SHP77 treated with DMSO at 0.1 percent for 48 hours (cell line): ENCODE results near the gene DLGAP1.

Experiments
- DNase-seq: peaks from one replicate; lab custom pipeline; 2025; lab: John Stamatoyannopoulos, UW

Gene DLGAP1

DNA sequence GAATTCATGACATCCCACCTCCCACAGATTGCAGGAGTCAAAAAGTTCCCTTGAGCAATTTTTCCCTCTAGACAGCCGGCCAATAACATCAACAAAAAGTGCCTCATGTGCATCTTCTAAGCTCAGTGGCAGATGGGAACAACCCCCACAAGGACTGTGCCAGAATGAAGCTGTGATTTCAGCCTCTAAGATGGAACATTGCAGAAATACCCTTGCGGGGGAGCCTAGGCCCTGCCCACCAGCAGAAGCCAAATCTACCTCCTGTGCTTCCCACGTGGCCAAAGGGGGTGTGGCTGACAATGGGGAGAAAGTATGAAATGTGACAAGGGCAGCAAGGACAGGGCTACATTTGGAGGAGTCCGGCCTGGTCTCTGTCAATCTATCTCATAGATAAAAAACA lies 522.8 kb downstream of the DLGAP1 start:
- no peak for DNase-seq

DNA sequence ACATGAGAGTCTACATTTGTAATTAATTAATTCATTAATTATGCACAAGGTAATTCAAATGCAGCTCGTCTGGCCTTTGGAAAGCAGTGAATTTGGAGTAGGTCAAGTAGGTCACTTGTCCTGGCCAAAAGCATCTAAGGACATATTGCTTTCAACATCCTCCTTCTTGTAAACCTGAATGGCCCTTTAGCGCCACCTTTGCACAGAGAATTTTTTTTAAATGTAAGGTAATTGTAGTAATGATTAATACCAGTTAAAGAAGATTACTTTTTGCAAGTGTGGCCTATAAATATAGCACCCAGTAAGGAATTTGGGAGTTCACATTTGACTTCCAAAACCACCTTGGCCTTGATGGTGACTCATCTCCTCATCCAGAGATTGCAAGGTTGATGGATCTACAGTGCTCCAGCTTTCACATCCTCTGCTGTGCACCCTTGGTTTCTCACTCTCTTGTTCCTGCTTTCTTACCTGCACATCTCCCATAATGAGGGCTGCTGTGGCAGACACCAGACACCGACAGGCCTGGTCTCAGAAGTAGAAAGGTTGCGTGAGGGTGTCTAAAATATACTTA lies 523.5 kb downstream of the DLGAP1 start:
- DNase-seq, result no peak

DNA sequence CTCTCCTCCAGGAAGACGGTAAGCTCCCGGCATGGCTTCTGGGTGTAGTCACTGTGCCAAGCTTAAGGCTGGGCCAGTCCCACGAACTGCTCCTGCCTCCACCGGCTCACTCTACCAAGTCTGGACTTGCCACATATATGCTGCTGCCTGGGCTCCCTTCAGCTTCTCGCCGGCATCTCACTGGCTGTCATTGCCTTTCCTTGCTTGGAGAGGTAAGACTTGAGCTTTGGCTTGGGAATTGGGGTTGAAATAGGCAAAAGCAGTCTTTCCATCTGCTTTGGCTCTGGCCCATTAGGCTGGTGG lies 524.1 kb downstream of the DLGAP1 start:
- no peak for DNase-seq

DNA sequence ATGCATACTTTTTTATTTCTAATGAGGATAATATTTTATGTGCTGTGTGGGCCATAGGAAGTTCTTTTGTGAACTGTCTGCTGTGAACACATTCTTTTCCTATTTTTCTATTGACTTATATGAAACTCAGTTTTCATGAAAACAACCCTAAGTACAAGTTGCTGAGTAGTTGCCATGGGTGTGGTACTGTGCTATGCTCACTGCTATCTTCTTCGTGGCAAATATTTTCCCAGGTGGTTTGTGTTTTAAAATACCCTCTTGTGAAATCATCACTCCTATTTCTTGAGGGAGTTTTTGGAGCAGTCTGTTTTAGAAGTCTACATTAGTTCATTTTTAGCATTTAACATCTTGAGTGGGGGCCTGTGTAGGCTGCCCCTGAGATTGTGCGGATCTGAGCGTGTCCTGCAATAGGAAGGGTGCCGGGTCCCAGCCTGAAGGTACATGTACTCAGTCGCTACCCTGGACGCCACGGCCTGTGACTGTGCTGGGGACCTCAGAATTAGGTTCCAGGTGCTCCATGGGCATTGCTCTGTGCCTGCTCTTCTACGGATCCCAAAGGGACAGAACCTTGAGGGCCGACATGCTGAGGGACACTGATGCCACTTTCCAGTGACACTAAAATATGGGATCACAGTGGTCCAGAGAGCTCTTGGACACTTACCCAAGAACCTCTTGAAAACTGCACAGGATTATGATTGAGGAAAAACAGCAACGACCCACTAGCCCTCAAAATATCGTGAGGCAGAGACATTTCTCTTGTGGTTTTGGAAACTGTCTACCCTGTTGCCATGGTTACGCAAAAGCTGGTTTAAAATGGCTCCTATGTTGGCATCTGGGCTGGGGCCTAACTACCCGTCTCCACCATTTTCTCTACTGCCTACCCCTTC lies 524.7 kb downstream of the DLGAP1 start:
- no peak for DNase-seq

DNA sequence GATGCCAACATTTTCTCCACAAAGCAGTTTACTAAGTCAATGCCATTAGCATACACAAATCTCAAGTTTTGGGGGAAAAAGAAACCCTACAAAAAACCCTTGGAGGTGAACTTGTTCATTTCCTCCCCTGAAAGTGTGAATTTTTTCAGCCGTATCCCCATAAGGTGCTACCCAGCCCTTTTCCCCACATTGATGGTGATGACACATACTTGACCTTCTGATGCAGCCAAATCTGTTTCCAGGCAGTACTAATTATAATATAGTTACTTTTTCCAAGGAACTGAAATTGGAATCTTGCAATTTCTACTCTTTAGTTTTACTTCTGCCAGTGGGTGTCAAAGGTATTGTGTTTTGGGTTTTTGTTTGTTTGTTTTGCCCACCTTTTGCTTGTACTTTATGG lies 530.7 kb downstream of the DLGAP1 start:
- DNase-seq, result no peak

DNA sequence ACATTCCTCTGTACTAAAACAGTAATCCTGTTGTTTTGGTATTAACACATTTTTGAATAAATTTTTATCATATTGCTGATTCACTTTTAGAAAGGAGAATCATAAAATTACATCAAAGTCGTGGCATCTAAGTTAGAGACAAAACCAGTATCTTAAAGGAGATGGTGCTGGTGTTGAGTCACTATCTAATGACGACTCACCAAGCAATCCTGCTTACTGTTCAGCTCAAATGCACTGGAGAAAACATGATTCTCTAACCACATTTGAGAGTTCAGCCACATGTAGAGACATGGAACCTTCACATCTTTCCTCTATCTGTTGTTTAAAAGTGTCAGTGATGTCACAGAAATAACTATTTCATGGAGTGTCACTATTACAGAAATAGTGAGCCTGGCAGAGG lies 531.4 kb downstream of the DLGAP1 start:
- no peak for DNase-seq

DNA sequence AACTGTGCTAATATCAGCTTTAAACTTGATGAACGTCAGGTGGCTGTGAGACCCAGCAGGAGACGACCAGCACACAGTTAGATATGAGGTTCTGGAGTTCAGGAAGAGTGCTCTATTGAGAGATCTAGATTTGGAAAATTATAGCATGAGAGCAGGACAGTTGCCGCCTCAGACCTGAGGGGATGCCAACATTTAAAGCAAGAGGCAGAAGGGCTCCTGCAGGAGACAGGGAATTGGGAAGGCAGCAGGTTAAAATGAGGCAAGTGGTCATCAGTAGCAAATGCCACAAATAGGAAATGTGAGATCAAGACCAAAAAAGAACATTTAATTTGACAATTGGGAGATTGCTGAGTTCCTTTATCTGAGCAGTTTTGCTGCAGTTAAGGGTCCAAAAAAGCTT lies 533.3 kb downstream of the DLGAP1 start:
- no peak for DNase-seq

DNA sequence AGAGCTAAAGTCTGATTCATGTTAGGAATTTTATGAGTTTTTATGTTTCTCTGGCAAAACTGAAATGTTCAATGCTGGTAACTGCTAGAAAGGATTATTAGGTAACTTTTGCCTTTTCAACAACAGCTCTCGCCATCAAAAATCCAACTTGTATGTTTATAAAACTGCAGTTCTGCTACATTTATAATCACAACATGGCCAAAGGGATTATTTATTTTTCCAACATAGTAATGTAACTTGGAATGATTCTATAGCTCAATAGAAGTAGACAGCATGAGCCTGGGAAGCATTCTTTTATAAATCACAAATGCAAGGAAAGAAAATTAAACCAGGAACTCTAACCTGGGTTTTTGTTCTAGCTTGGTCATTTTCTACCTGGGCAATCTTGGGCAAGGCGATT lies 534.3 kb downstream of the DLGAP1 start:
- no peak for DNase-seq

DNA sequence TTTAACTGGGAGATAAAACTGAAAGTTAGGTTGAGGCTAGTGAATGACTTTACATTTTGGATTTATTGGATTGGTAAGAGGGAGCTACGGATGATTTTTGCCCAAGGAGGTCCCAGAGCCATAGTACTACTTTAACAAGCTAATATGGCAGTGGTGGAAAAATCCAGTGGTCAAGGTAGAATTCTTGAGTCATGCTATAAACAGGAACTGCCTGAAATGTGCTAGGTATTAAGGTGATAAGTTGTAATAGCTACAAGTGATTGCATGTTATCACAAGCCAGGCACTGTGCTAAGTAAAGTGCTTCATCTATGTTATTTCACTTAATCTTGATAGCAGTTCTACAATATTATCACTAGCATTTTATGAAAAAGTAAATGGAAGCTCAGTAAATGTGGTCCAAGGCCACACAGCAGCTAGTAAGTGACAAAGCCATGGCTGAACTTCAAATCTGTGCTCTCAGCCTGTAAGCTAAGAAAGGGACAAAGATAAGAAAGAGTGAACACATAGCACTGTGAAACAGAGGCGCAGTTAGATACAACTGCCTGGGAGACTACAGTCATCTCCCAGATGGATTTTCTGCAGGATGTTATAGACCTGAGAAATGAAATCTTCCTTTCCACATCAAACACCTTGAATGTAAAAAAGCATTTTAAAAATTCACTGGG lies 535.6 kb downstream of the DLGAP1 start:
- no peak for DNase-seq

DNA sequence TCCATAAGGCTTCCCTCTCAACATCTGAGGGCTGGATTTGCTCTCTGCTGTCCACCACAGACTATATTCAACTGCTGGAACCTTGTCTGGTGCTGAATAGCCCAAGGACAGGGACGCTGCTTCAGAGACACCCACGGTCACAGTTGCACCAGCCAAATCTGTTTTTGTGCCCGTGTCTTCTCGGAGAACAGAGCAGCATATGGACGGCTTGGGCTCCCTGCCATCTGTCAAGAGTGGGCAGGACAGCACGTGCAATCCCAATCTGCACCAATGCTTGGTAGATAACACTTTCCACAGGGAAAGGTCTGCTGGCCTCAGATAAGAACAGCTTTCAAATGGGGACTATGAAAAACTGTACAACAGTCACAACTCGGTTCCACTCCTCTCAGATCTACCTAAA lies 539.0 kb downstream of the DLGAP1 start:
- DNase-seq, result no peak

DNA sequence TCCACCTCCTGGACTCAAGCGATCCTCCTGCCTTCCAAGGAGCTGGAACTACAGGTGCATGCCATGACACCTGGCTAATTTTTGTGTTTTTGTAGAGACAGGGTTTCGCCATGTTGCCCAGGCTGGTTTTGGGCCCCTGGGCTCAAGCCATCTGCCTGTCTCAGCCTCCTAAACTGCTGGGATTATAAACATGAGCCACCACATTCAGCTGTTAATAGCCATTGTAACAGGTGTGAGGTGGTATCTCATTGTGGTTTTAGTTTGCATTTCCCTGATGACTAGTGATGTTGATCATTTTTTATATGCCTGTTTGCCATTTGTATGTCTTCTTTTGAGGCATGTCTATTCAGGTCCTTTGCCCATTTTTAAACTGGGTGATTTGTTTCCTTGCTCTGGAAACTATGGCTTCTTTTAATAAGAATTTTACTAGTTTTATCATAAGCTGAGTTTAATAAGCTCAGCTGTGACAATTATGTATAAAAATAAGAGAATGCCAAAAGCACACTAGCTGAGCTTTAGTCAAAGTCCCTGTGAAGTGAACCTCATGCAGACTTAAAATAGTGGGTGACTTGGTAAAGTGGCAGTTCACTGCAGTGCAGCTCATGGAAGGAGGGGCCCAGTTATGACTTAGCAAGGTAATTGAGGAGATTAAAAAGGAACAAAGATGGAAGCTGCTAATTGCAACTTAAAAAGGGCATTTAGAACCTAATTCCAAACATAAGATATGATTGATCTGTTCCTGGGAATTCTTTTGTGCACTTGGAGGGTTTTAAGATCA lies 540.1 kb downstream of the DLGAP1 start:
- DNase-seq, result no peak

DNA sequence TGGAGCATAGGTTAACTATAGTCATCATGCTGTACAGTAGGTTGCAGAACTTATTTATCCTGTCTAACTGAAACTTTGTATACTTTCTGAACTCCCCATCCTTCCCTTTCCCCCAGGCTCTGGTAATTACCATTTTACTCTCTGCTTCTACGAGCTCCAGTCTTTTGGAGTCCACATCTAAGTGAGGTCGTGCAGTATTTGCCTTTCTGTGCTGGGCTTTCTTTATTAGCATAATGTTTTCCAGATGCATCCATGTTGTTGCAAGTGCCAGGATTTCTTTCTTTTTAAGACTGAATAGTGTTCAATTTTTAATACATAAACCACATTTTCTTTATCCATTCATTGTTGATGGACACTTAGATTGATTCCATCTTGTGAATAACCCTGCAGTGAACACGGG lies 541.0 kb downstream of the DLGAP1 start:
- no peak for DNase-seq

DNA sequence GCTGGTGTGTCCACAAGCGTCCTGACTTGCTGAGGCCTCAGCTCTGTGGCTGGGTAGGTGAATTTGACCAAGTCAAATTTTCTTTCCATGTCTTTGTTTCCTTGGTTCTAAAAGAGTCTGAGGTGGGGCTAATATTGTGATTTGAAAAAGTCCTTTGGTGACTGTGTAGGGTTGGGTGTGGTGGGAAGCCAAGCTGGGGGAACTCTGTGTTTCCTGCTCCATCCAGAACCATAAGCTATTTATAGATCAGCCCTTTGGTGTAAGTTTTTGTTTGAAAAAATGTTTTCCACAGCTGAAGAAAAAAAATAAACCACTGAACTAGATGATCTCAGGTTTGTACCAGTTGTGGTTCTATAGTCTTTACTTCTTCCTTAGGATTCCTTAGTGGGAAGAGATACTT lies 542.4 kb downstream of the DLGAP1 start:
- no peak for DNase-seq

DNA sequence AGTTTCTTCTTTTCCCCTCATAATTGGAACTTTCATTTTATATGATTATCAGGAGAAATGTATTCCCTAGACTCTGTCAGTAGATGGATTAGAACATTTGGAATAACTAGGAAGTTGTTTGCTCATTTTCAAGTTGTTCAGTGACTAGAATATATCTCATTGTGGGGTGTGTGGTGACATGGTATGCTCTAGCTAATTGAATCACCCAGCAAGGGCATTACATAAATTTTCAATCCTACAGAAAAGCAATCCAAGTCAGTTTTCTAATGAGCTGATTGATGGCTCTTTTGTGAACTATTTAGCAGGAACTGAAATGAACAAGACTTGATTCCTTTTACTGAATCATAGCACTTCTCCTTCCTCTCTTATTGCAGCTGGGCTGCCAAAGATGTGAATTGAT lies 543.7 kb downstream of the DLGAP1 start:
- DNase-seq, result no peak

DNA sequence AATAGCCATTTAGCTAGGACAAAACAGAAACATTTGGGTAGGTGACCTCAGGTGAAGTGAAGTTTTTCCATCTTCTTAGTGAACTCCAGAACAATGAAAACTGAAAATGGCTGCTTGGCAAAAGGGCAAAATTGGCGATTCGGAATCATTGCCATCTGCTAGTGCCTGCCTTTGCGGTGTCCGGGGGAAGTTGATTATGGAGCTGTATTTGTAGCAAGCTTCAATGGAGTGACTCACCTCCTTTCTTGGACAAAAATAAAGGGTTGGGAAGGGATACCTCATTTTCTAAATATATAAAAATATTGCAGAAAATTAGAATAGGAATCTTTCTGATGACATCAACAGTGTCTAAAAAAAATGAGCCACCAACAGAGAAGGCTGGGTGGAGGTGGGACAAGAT lies 544.6 kb downstream of the DLGAP1 start:
- DNase-seq, result no peak

DNA sequence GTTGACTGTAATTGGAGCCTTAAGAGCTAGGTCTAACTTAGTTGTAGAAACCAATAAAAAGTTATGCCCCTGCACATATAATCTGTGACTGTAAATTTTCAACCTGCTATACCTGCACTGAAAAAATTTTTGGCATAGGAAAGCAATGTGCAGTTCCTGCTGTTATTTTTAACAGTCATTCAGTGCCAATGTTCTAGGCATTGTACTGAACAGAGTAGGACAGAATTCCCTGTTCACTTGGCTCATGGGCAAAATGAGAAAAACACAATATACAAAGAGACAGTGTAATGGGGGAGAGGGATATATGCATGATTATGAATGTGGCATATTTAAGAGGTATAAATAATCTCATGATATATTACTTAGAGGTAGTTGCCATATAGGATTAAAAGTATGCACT lies 547.2 kb downstream of the DLGAP1 start:
- no peak for DNase-seq

DNA sequence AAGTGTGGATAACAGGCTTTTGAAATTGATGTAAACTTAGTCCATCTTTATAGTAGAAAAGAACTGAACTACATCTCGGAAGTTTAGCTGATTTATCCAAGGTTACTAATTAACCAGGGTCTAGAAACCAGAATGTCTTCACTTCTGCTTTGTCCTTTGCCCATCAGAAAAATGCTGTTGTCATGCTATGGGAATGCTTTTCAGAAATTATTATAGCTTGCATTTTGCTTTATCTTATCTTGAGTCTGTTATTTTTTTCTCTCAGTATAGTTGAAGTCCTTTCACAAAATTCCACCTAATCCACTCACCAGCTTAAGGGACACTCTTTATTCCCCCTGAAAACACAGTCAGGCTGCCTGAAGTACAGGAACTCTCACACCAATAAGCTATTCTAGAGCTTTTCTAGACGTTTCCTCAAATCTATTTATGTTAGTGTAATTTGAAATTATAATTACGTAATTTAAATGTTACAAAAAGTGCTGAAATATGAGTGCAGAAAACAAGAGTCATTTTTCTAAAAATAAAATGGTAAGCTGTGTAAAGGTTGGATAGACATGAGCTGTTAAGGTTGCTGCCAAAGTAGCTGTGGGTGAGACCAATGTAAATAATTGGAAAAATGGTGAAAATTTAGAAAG lies 548.9 kb downstream of the DLGAP1 start:
- DNase-seq, result no peak

DNA sequence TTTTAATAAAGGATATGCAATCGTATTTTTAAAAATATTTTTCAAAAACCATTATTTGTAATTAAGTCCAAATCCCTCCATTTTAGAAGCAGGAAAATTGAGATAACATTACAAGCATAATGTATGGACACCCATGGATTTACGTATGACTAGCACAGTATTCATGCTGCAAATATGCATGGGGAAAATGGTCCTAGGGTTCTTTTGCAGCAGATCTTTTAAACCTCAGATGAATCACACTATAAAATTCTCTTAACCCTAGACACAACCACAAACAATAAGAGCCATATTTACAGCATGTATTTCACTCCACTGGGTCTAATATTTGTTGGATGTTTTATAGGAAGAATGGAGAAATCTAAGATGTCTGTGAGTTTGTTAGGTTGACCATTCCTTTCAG lies 551.8 kb downstream of the DLGAP1 start:
- no peak for DNase-seq

DNA sequence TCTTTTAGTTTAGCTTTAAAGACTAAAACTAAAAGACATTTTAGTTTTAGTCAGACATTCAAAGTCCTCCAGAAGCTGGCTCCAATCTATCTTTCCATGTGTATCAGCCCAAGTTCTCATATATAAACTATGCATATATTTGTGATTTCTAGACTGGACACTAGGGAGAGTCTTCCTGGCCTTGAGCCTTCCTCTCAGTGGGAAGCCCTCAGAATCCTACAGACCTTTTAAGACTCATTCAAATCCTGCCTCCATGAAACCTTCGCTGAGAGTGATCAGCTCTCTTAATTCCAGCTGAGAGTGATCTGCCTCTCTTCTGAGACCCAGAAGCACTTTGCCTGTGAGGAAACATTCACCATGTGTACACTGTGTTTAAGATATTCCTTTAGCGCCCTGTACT lies 552.4 kb downstream of the DLGAP1 start:
- DNase-seq, result no peak

DNA sequence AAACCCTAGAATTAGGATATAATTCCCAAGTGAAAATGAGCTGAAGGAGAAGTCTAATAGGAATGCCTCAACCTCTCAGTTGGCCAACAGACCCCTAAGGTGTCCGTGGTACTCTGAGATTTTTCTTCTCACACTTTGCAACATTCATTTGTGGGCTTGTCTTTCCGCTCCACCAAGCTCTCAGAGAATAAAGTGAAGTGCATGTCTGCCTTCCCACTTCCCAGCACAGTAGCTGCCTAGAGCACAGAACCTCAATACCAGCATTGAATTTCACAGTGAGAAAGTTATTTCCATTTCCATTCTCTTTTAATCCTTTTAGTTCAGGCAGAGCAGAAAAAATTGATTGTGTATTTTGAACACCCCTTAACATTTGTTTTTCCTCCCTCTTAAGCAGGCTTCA lies 553.3 kb downstream of the DLGAP1 start:
- DNase-seq, result no peak

DNA sequence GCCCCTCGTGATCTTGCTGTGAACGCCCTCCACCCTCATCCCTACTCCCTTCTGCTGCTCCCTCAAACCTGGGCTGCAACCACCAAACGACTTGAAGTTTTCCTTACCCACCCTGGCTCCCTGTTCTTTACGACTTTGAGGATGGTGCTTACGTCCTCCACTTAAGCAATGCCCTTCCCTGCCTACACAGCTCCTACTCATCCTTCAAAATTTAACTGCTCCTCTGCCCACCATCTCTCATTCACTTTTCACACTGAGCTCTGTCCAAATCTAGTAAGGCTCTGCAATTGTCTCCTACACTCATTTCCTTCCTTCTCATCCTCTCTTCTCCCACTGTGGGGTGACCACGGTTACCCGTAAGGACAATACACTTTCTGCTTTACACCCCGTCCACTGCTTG lies 554.1 kb downstream of the DLGAP1 start:
- DNase-seq, result no peak

DNA sequence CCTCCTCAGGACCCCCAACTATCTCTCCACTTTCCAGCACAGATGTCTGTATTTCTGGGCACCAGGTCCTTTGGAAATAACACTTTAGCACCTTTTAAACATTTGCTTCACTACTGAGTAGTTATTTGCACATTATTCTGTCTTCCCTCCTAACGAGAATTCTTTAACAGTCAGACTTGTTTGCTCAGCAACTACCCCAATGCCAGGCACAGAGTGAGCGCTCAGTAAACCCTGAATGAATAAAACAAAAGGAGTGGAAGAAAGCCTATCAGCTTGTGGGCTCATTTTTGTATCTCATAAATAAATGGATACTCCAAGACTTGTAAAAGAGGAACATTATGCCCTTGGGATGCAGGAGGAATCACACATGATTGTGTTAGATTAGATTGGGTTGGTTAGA lies 554.8 kb downstream of the DLGAP1 start:
- no peak for DNase-seq
